ENCODE data around the gene PCDHGA7. TPM values are rescaled to one million over a fixed set of nuclear protein-coding genes. Genes with fewer than 3 reads are reported as not detected.
"Not testable (repeated sequence)": the region's sequence is repeated elsewhere in the genome, so short reads cannot be mapped to it uniquely, and the experiment has no call there.

PCDHGA7 gene
- not detected for total RNA-seq

DNA sequence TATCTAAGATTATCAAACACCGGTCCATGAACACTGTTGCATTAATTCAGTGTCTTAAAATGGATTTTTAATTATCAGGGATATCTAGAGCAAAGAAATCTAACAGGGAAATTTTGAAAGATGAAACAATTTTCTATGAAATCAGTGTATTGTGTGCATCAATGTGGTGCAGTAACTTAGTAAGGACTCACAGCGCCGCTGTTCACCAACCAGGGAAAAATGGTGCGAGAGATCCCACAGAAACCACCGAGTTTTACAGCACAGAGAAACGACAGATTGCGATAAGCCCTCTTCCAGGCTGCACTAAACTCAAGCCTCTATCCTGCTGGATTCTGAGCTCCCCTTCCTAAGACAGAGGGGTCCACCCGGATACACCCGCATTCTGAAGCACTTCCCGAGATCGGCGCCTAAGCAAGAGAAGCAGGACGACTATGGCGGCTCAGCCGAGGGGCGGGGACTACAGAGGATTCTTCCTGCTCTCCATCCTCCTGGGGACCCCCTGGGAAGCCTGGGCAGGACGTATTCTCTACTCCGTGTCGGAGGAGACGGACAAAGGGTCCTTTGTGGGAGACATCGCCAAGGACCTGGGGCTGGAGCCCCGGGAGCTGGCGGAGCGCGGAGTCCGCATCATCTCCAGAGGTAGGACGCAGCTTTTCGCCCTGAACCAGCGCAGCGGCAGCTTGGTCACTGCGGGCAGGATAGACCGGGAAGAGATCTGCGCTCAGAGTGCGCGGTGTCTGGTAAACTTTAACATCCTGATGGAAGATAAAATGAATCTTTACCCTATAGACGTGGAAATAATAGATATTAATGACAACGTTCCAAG is at the start of gene PCDHGA7:
PCDHGA7 (plus strand) TSS at position 274 of the 826 bp plus-strand sequence; CDS start at position 432, 158 bp downstream.
- no peak for DNase-seq
- H3K27me3 Mint-ChIP-seq (ENCODE audit: low read depth) = peaks cover 66% of the 10 kb centered on the region
- H3K4me3 Mint-ChIP-seq = peak within 1 kb of the TSS; percentile 66
- intact Hi-C loops (cut with micrococcal nuclease) = no loop called here
- H3K36me3 Mint-ChIP-seq (ENCODE audit: low read depth) = peaks cover 9% of the 10 kb centered on the region
- no peak within 1 kb of the TSS for H3K27ac Mint-ChIP-seq
- peaks cover 15% of the 10 kb centered on the region for H3K9me3 Mint-ChIP-seq
- no peaks in the 10 kb centered on the region for H3K4me1 Mint-ChIP-seq (ENCODE audit: low read depth)
- CTCF ChIA-PET = no interaction called here

- peak; percentile 14 for DNase-seq
- H3K4me3 Mint-ChIP-seq = no peak within 1 kb of the TSS
- peaks cover 61% of the 10 kb centered on the region for H3K27me3 Mint-ChIP-seq (ENCODE audit: low read depth)
- CTCF ChIA-PET = interaction anchor here (0.6 to 1.8 kb wide), 5 partner anchors 8 to 64 kb away, joined by 3 to 7 read pairs (median 3); partner anchors contain the start of genes PCDHGA9 and TAF7
- intact Hi-C loops (cut with micrococcal nuclease) = no loop called here
- H3K27ac Mint-ChIP-seq = no peak within 1 kb of the TSS
- peaks cover 30% of the 10 kb centered on the region for H3K9me3 Mint-ChIP-seq
- H3K36me3 Mint-ChIP-seq (ENCODE audit: low read depth) = peaks cover 23% of the 10 kb centered on the region
- no peaks in the 10 kb centered on the region for H3K4me1 Mint-ChIP-seq (ENCODE audit: low read depth)
Observed at GRCh38 chr5:141338538-141339306, 43.8 kb upstream of the PCDHGA7 start, which contains the start of gene PCDHGA2. Gene PCDHGA2, plus strand, starts transcription at chr5:141338760.

GRCh38 chr5:141340781-141341354 is 41.7 kb upstream of the PCDHGA7 start:
- H3K4me1 Mint-ChIP-seq (ENCODE audit: low read depth); H3K27ac Mint-ChIP-seq; intact Hi-C loops (cut with micrococcal nuclease); CTCF ChIA-PET; H3K4me3 Mint-ChIP-seq; DNase-seq: not testable (repeated sequence)
- peaks cover 31% of the 10 kb centered on the region for H3K9me3 Mint-ChIP-seq
- H3K36me3 Mint-ChIP-seq (ENCODE audit: low read depth) = peaks cover 27% of the 10 kb centered on the region
- H3K27me3 Mint-ChIP-seq (ENCODE audit: low read depth) = peaks cover 61% of the 10 kb centered on the region

DNA sequence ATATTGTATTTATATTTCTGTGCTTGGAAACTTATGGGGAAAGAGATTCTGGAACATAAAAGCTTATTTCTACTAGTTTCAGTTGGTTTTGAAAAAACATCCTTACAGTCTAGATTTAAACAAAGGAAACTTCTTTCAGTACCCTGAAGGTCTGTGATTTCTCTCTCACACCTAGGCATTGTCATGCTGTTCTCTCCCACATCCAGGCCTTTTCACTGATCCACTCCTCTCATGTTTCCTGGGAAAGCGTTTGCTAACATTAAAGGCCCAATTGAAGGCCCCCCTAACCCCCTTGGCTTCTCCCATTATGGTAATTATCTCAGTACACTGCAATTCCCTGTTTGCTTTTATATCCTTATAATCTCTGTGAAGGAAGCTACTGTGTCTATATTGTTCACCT is 39.8 kb upstream of the PCDHGA7 start:
- CTCF ChIA-PET = interaction anchor here (0.8 to 1.9 kb wide), 2 partner anchors 22 to 49 kb away, joined by 3 to 4 read pairs; partner anchors contain the start of gene TAF7
- Mint-ChIP-seq H3K9me3 (peaks cover 32% of the 10 kb centered on the region), H3K27ac (no peak overlapping the region), H3K4me1 (ENCODE audit: low read depth) (no peaks in the 10 kb centered on the region), H3K27me3 (ENCODE audit: low read depth) (peaks cover 62% of the 10 kb centered on the region), H3K4me3 (no peak overlapping the region), H3K36me3 (ENCODE audit: low read depth) (peaks cover 23% of the 10 kb centered on the region)
- intact Hi-C loops (cut with micrococcal nuclease) = loop anchor here (2.0 kb wide), 1 partner anchor 22 kb away; the partner anchor contains the start of gene TAF7
- no peak for DNase-seq

DNA sequence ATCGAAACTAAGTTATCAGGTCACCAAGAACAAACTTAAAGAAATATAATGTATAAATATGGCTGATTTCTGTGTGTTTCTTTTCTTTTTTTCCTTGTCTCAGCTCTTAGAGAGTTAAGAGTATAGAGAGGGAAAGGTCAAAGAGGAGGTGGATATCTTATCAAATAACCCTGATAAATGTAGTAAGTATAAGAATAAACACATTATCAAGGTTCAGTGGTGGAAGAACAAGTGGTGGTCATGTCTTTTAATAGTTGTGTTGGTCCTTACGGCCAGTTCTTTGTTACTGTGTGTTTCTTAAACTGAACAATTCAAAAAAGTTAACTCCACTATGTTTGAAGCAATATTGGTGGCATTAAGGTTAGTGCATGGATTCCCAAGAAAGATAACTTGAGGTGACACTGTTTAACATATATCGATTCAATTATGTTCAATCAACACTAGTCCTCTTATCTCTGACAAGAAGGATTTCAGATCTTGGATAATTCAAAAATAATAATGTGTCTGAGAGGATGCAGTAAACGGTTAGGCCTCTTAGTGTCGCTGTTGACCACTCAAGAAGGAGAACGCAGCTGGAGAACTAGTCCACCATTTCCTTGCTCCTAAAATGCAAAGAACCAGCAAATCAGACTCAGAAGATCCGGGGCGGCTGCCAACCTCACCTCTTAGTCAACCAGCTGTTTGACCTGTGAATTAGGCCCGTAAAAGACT is 39.1 kb upstream of the PCDHGA7 start, which contains the start of gene PCDHGA3:
PCDHGA3 (plus strand) TSS at position 588 of the 711 bp plus-strand sequence. CDS start 205 bp downstream, outside the sequence.
- Mint-ChIP-seq H3K27ac (no peak within 1 kb of the TSS), H3K36me3 (ENCODE audit: low read depth) (peaks cover 17% of the 10 kb centered on the region), H3K27me3 (ENCODE audit: low read depth) (peaks cover 56% of the 10 kb centered on the region), H3K9me3 (peaks cover 26% of the 10 kb centered on the region), H3K4me3 (peak within 1 kb of the TSS; percentile 11), H3K4me1 (ENCODE audit: low read depth) (no peaks in the 10 kb centered on the region)
- peak; percentile 38 for DNase-seq
- CTCF ChIA-PET = interaction anchor here (1.3 to 1.9 kb wide), 3 partner anchors 12 to 22 kb away, joined by 3 to 4 read pairs (median 4); partner anchors contain the start of genes PCDHGA4 and TAF7
- intact Hi-C loops (cut with micrococcal nuclease) = loop anchor here (2.0 kb wide), 1 partner anchor 23 kb away; the partner anchor contains the start of gene TAF7

GRCh38 chr5:141343953-141344463 is 38.5 kb upstream of the PCDHGA7 start:
- Mint-ChIP-seq H3K36me3 (ENCODE audit: low read depth) (peaks cover 14% of the 10 kb centered on the region), H3K4me1 (ENCODE audit: low read depth) (no peaks in the 10 kb centered on the region), H3K27ac (no peak overlapping the region), H3K9me3 (peaks cover 23% of the 10 kb centered on the region), H3K4me3 (peak overlapping the region; percentile 11), H3K27me3 (ENCODE audit: low read depth) (peaks cover 56% of the 10 kb centered on the region)
- CTCF ChIA-PET = interaction anchor here (0.9 to 1.5 kb wide), 3 partner anchors 11 to 222 kb away, joined by 3 to 4 read pairs (median 3); partner anchors contain the start of gene PCDHGA4
- intact Hi-C loops (cut with micrococcal nuclease) = loop anchor here (2.0 kb wide), 1 partner anchor 23 kb away; the partner anchor contains the start of gene TAF7
- no peak for DNase-seq

DNA sequence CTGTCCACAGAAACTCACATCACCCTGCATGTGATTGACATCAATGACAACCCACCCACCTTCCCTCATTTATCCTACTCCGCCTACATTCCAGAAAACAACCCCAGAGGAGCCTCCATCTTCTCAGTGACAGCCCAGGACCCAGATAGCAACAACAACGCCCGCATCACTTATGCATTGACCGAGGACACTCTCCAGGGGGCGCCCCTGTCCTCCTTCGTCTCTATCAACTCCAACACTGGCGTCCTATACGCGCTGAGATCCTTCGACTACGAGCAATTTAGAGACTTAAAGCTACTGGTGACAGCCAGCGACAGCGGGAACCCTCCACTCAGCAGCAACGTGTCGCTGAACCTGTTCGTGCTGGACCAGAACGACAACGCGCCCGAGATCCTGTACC is 37.2 kb upstream of the PCDHGA7 start:
- H3K36me3 Mint-ChIP-seq (ENCODE audit: low read depth) = peaks cover 12% of the 10 kb centered on the region
- CTCF ChIA-PET = no interaction called here
- H3K4me3 Mint-ChIP-seq = no peak overlapping the region
- intact Hi-C loops (cut with micrococcal nuclease) = no loop called here
- peaks cover 20% of the 10 kb centered on the region for H3K9me3 Mint-ChIP-seq
- DNase-seq = no peak
- no peak overlapping the region for H3K27ac Mint-ChIP-seq
- peaks cover 54% of the 10 kb centered on the region for H3K27me3 Mint-ChIP-seq (ENCODE audit: low read depth)
- H3K4me1 Mint-ChIP-seq (ENCODE audit: low read depth) = no peaks in the 10 kb centered on the region

DNA sequence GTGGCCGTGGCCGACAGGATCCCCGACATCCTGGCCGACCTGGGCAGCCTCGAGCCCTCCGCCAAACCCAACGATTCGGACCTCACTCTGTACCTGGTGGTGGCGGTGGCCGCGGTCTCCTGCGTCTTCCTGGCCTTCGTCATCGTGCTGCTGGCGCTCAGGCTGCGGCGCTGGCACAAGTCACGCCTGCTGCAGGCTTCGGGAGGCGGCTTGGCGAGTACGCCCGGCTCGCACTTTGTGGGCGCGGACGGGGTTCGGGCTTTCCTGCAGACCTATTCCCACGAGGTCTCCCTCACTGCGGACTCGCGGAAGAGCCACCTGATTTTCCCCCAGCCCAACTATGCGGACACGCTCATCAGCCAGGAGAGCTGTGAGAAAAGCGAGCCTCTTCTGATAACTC is 36.5 kb upstream of the PCDHGA7 start:
- H3K27ac Mint-ChIP-seq; H3K4me3 Mint-ChIP-seq; DNase-seq; H3K4me1 Mint-ChIP-seq (ENCODE audit: low read depth); intact Hi-C loops (cut with micrococcal nuclease); CTCF ChIA-PET: not testable (repeated sequence)
- Mint-ChIP-seq H3K9me3 (peaks cover 21% of the 10 kb centered on the region), H3K27me3 (ENCODE audit: low read depth) (peaks cover 60% of the 10 kb centered on the region), H3K36me3 (ENCODE audit: low read depth) (peaks cover 11% of the 10 kb centered on the region)

DNA sequence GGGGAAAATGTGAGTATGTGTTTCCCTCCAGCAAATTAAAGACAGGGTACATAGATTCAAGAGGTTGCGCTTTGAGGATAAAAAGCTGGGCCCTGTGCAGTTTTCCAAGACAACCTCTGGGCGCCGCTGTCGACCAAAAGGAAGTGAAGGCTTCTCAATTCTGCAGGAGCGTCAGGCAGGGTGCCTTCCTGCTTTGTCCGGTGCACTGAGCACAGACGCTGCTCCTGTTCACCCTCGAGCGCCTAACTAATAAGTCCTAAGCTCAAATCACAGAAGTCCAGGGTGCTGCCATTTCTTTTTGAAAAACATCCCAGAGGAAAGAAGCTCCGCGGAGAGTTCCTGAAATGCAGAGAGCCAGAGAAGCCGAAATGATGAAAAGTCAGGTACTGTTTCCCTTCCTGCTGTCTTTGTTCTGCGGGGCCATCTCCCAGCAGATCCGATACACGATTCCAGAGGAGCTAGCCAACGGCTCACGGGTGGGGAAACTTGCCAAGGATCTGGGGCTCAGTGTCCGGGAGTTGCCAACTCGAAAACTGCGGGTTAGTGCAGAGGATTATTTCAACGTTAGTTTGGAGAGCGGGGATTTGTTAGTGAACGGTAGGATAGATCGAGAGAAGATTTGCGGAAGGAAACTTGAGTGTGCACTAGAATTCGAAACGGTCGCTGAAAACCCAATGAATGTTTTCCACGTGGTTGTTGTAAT is 32.5 kb upstream of the PCDHGA7 start, which contains the start of gene PCDHGB1:
PCDHGB1 (plus strand) TSS at position 183 of the 703 bp plus-strand sequence; CDS start at position 345, 162 bp downstream.
- intact Hi-C loops (cut with micrococcal nuclease) = no loop called here
- peaks cover 25% of the 10 kb centered on the region for H3K9me3 Mint-ChIP-seq
- no peak within 1 kb of the TSS for H3K27ac Mint-ChIP-seq
- H3K4me3 Mint-ChIP-seq = no peak within 1 kb of the TSS
- CTCF ChIA-PET = interaction anchor here (0.6 to 1.5 kb wide), 7 partner anchors 14 to 1780 kb away, joined by 3 to 5 read pairs (median 3); partner anchors contain the start of gene PCDHGA5
- H3K36me3 Mint-ChIP-seq (ENCODE audit: low read depth) = peaks cover 15% of the 10 kb centered on the region
- DNase-seq = peak; percentile 56
- H3K27me3 Mint-ChIP-seq (ENCODE audit: low read depth) = peaks cover 54% of the 10 kb centered on the region
- no peaks in the 10 kb centered on the region for H3K4me1 Mint-ChIP-seq (ENCODE audit: low read depth)

DNA sequence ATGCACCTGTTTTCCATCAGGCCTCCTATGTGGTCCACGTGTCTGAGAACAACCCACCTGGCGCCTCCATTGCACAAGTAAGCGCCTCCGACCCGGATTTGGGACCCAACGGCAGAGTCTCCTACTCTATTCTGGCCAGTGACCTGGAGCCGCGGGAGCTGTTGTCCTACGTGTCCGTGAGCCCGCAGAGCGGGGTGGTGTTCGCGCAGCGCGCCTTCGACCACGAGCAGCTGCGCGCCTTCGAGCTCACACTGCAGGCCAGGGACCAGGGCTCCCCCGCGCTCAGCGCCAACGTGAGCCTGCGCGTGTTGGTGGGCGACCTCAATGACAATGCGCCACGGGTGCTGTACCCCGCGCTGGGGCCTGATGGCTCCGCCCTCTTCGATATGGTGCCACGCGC is 31.0 kb upstream of the PCDHGA7 start:
- H3K27me3 Mint-ChIP-seq (ENCODE audit: low read depth) = peaks cover 58% of the 10 kb centered on the region
- CTCF ChIA-PET = interaction anchor here (0.7 kb wide), 1 partner anchor 161 kb away, joined by 3 read pairs; no protein-coding TSS in a partner anchor

More for the DNA sequence above, 31.0 kb upstream of the PCDHGA7 start:
- DNase-seq = no peak
- Mint-ChIP-seq H3K27ac (no peak overlapping the region), H3K4me1 (ENCODE audit: low read depth) (no peaks in the 10 kb centered on the region), H3K9me3 (peaks cover 21% of the 10 kb centered on the region), H3K36me3 (ENCODE audit: low read depth) (peaks cover 13% of the 10 kb centered on the region), H3K4me3 (no peak overlapping the region)
- intact Hi-C loops (cut with micrococcal nuclease) = no loop called here
